Measurements from ENCODE around the gene RMI1. TPM values are rescaled to one million over a fixed set of nuclear protein-coding genes. Genes with fewer than 3 reads are reported as not detected.

Gene RMI1
- total and polyA plus RNA-seq, 2 donors (not counting 3 experiments of a cell fraction or from before 2014, with no cell fraction given): 1.1 to 11.5 TPM

- DNase-seq (ENCODE audit: low read depth, low spot score) (no peak), FAIRE-seq (no peak)
- Histone ChIP-seq H3K27me3 (ENCODE audit: control insufficient read depth in 2 of 2, insufficient read depth in 2 of 2, low read length in 2 of 2) (no peaks in the 10 kb centered on the region), H3K9me1 (replicated peaks; ENCODE audit: control insufficient read depth, extremely low read depth, insufficient read depth, low read length) (no peaks in the 10 kb centered on the region), H2AFZ (ENCODE audit: low read depth, low read length) (no peak overlapping the region), H3K27ac (ENCODE audit: insufficient read depth, low read depth, low read length) (no peak overlapping the region), H4K20me1 (replicated peaks; ENCODE audit: control insufficient read depth, extremely low read depth, insufficient read depth, low read length) (no peaks in the 10 kb centered on the region), H3K4me1 (ENCODE audit: control insufficient read depth, extremely low read depth, insufficient read depth, low read length) (no peaks in the 10 kb centered on the region), H3K9me3 (replicated peaks; ENCODE audit: control insufficient read depth, insufficient read depth, low read length) (no peaks in the 10 kb centered on the region), H3K9ac (replicated peaks; ENCODE audit: extremely low read depth, insufficient read depth, low read length) (no peak overlapping the region), H3K4me3 (replicated peaks in 1 of 3; ENCODE audit: insufficient read depth in 1 of 3, low read depth in 1 of 3, low read length in 3 of 3) (no peak overlapping the region), H3K79me2 (ENCODE audit: control insufficient read depth, insufficient read depth, low read length) (peaks cover 4% of the 10 kb centered on the region), H3K36me3 (ENCODE audit: control insufficient read depth in 2 of 2, extremely low read depth in 1 of 2, insufficient read depth in 2 of 2, low read length in 2 of 2) (peaks cover 5 to 19% of the 10 kb centered on the region in 2 experiments), H3K4me2 (ENCODE audit: insufficient read depth, low read length) (no peak overlapping the region)
- TF ChIP-seq CTCF (IDR thresholded peaks at IDR 0.05; ENCODE audit: extremely low read depth in 1 of 2, insufficient read depth in 1 of 2, low read depth in 1 of 2, low read length in 2 of 2) (no peak), POLR2A (IDR thresholded peaks at IDR 0.05; ENCODE audit: low read depth, low read length) (peak; percentile 68)
- ChIA-PET CTCF (interaction anchor here (4.8 kb wide), 1 partner anchor 295 kb away, joined by 26 read pairs; no protein-coding TSS in a partner anchor), POLR2A (no interaction called here)
- BruUV-seq (replicated peaks): no TSS peak
- intact Hi-C loops (cut with micrococcal nuclease) (no loop called here), dilution Hi-C loops (cut with MboI; ENCODE audit: extremely low pct_ligation_motif_present, low sequenced_read_pairs) (no loop called here)
These were observed 15.0 kb upstream of the RMI1 start for GRCh38 chr9:83965350-83966208.

- Histone ChIP-seq H3K9me3 (replicated peaks; ENCODE audit: control insufficient read depth, insufficient read depth, low read length) (no peaks in the 10 kb centered on the region), H4K20me1 (replicated peaks; ENCODE audit: control insufficient read depth, extremely low read depth, insufficient read depth, low read length) (no peaks in the 10 kb centered on the region), H3K79me2 (ENCODE audit: control insufficient read depth, insufficient read depth, low read length) (peaks cover 6% of the 10 kb centered on the region), H3K4me3 (replicated peaks in 1 of 3; ENCODE audit: insufficient read depth in 1 of 3, low read depth in 1 of 3, low read length in 3 of 3) (no peak overlapping the region), H3K4me2 (ENCODE audit: insufficient read depth, low read length) (no peak overlapping the region), H2AFZ (ENCODE audit: low read depth, low read length) (no peak overlapping the region), H3K36me3 (ENCODE audit: control insufficient read depth in 2 of 2, extremely low read depth in 1 of 2, insufficient read depth in 2 of 2, low read length in 2 of 2) (peaks cover 7 to 25% of the 10 kb centered on the region in 2 experiments), H3K4me1 (ENCODE audit: control insufficient read depth, extremely low read depth, insufficient read depth, low read length) (no peaks in the 10 kb centered on the region), H3K9ac (replicated peaks; ENCODE audit: extremely low read depth, insufficient read depth, low read length) (no peak overlapping the region), H3K9me1 (replicated peaks; ENCODE audit: control insufficient read depth, extremely low read depth, insufficient read depth, low read length) (no peaks in the 10 kb centered on the region), H3K27ac (ENCODE audit: insufficient read depth, low read depth, low read length) (no peak overlapping the region), H3K27me3 (ENCODE audit: control insufficient read depth in 2 of 2, insufficient read depth in 2 of 2, low read length in 2 of 2) (no peaks in the 10 kb centered on the region)
- POLR2A ChIA-PET: no interaction called here
- dilution Hi-C loops (cut with MboI; ENCODE audit: extremely low pct_ligation_motif_present, low sequenced_read_pairs): no loop called here
- intact Hi-C loops (cut with micrococcal nuclease): no loop called here
- BruUV-seq (replicated peaks): no TSS peak
- CTCF ChIA-PET: interaction anchor here (2.7 kb wide), 1 partner anchor 294 kb away, joined by 17 read pairs; no protein-coding TSS in a partner anchor
- no peak for FAIRE-seq
- TF ChIP-seq POLR2AphosphoS5 (IDR thresholded peaks at IDR 0.05; ENCODE audit: insufficient read depth, low read depth, low read length) (no peak), JUN (IDR thresholded peaks at IDR 0.05; ENCODE audit: borderline replicate concordance, insufficient read depth, insufficient read length, low read depth) (no peak), MYC (IDR thresholded peaks at IDR 0.05; ENCODE audit: low read depth, low read length) (no peak), MAX (IDR thresholded peaks at IDR 0.05; ENCODE audit: insufficient read depth, insufficient read length) (no peak), GATA2 (IDR thresholded peaks at IDR 0.05; ENCODE audit: insufficient read depth, insufficient read length, low read depth, low read length) (no peak), FOS (IDR thresholded peaks at IDR 0.05; ENCODE audit: borderline replicate concordance, insufficient read depth, low read length) (no peak)
- no peak for DNase-seq (ENCODE audit: low read depth, low spot score)
These were observed 14.4 kb upstream of the RMI1 start for GRCh38 chr9:83966209-83966582.

Measured in endothelial cell of umbilical vein (primary cell).